ES-I3 (cell line): ENCODE data around the gene IRF1.
"Not testable (repeated sequence)": the region's sequence is repeated elsewhere in the genome, so short reads cannot be mapped to it uniquely, and the experiment has no call there.

Experiments used
- H3K36me3 ChIP-seq: 2 replicates; pipeline ENCODE4 v1.6.1; 2013; ENCODE audit warnings: mild to moderate bottlenecking, low read length, control low read depth, moderate library complexity; ENCODE audit not compliant: insufficient read depth
- H3K4me1 ChIP-seq: 2 replicates; pipeline ENCODE4 v1.6.1; 2013; ENCODE audit warnings: mild to moderate bottlenecking, control low read depth, low read length; ENCODE audit not compliant: insufficient read depth
- H3K9ac ChIP-seq: 2 replicates; pipeline ENCODE4 v1.6.1; 2013; ENCODE audit warnings: low read depth, mild to moderate bottlenecking, low read length, moderate library complexity
- H3K9me3 ChIP-seq: 2 replicates; pipeline ENCODE4 v1.6.1; 2013; ENCODE audit warnings: mild to moderate bottlenecking, low read length, moderate library complexity; ENCODE audit not compliant: control insufficient read depth, insufficient read depth

Gene IRF1

DNA sequence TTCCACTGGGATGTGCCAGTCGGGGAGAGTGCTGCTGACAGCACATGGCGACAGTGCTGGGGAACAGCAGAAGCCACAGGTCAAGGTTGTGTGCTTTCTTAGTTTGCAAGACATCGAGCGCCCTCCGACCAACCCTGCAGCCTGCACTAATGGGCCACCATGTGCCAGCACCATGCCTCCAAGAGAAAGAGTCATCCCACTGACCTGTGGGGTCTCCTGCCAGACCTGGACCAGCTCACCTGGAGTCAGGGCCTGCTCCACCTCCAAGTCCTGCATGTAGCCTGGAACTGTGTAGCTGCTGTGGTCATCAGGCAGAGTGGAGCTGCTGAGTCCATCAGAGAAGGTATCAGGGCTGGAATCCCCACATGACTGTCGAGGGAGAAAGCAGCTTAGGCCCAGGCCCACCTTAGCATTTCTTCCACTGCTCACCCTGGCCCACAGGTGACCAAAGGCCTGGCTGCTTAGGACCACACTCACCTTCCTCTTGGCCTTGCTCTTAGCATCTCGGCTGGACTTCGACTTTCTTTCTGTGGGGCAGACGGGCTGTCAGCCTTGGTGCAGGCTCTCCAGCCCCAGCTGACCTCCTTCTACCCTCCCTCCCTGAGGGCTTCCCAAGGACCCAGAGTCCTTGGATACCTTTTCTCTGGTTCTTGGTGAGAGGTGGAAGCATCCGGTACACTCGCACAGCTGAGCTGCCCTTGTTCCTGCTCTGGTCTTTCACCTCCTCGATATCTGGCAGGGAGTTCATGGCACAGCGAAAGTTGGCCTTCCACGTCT is 4.1 kb downstream of the IRF1 start:
- no peaks in the 10 kb centered on the region for H3K9me3 ChIP-seq
- H3K9ac ChIP-seq = no peak overlapping the region
- H3K4me1 ChIP-seq = peaks cover 3% of the 10 kb centered on the region; the same call in 1 of the 2 replicates
- peaks cover 14% of the 10 kb centered on the region for H3K36me3 ChIP-seq

DNA sequence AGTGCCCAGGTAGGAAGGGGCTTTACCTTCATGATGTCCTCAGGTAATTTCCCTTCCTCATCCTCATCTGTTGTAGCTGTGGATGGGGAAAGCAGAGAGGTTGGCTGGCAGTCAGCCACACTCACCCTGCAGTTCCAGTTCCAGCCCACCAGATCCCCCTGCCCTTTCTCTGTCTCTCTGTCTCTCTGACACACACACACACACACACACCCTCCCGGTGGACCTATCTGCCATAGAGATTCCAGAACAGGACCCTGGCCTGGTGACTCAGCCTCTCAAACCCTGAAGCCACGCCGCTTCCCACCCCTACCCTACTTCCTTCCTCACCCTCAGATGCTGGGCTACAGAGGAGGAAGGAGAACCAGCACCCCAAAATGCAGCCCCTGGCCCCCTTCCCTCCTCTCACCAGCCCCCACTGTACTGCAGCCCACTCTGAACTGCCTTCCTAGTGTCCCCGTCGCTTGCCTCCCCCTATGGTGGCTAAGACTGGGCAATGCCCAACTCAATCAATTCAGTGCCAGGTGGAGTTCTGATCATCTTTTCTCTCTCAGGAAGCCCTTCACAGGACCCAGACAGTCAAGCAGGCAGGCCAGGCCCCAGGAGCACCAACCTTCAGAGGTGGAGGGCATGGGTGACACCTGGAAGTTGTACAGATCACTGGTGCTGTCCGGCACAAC is 4.8 kb downstream of the IRF1 start:
- Histone ChIP-seq H3K4me1 (no peaks in the 10 kb centered on the region), H3K36me3 (peaks cover 14% of the 10 kb centered on the region), H3K9ac (no peak overlapping the region), H3K9me3 (no peaks in the 10 kb centered on the region)

DNA sequence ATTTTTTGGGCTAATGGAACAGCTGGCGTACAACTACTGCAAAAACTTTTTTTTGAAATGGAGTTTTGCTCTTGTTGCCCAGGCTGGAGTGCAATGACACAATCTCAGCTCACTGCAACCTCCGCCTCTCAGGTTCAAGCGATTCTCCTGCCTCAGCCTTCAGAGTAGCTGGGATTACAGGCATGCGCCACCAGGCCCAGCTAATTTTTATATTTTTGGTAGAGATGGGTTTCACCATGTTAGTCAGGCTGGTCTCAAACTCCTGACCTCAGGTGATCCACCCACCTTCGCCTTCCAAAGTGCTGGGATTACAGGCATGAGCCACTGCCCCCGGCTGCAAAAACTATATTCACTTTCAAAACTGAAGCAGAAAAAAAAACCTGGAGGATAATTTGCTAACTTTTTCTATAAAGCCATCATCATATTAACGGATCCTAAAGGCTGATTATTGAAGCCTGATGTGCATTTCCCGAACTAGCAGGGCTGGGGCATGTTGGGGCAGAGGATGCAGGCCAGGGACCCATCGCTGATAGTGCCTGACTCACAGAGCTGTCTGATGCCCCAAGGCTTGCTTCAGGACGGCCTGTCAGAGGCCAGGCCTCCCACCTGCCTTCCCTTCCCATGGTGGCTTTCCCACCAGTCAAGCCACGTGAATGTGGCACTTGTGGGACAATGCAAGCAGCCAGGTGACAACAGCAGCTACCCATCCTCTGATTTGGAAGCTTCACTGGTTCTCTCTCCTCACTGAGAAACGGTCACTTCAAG is 5.5 kb downstream of the IRF1 start:
- not testable (repeated sequence) for H3K9ac ChIP-seq, H3K9me3 ChIP-seq, H3K4me1 ChIP-seq
- peaks cover 14% of the 10 kb centered on the region for H3K36me3 ChIP-seq

DNA sequence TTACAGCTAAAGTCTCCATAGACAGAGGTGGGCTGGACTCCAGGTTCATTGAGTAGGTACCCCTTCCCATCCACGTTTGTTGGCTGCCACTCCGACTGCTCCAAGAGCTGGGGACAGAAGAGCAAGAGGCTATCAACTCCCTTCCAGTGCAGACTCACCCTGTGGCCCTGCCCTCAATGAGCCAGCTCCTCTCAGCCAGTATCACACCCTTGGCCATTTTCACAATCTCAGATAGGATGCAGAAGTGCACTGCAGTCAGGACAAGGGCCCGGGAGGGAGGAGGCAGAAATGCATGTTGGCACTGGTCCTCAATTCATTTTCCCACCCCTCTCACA is 6.2 kb downstream of the IRF1 start:
- Histone ChIP-seq H3K9ac (no peak overlapping the region), H3K4me1 (no peaks in the 10 kb centered on the region), H3K36me3 (peaks cover 14% of the 10 kb centered on the region)

DNA sequence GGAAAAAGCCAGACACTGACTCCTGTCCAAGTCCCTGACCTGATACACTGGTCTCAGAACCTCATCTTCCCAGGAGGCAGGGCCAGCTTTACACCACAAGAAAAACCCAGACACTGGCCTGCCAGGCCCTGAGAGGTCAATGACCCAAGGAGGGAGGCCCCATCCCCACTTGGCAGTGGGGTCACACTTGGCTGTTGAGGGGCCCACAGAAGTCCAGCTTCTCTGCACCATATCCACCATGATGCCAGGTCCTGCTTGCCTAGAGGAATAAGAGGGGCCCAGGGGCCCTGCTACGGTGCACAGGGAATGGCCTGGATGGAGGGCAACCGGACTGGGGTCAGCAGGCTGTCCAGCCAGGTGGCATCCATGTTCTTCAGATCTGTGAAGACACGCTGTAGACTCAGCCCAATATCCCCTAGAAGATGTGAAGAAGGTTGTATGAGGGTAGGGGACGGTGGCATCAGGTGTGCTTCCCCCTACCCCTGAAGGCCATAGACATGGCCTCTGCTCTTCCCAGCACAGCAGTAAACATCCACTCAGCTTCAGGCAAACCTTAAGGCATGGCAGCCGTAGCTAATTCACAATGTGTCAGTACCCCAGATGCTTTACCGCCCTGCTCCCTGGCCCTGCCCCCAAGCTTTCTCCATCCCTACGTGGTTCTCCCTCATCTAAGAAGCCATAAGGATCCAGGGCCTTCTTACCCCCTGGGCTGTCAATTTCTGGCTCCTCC is 6.7 kb downstream of the IRF1 start:
- H3K4me1 ChIP-seq = no peaks in the 10 kb centered on the region
- peaks cover 14% of the 10 kb centered on the region for H3K36me3 ChIP-seq

More for the DNA sequence above, 6.2 kb downstream of the IRF1 start:
- H3K9me3 ChIP-seq = no peaks in the 10 kb centered on the region

DNA sequence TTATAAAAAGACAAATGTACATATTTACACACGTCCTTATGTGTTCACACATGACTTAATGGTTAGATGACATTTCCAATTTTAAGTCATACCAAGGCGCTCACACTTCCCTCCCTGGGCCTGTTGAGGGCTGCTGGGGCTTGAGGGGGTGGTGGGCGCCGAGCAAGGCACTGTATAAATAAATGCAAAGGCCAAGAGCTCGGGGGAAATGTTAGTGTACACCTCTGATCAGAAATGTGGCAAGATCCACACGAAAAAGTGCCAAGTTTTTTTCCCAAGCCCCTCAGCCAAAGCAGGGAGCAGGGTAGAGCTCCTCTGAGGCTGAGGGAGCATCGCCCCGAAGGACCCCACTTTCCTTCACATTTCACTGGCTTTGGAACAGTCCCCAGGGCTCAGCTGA is 7.5 kb downstream of the IRF1 start:
- no peak overlapping the region for H3K9ac ChIP-seq
- no peaks in the 10 kb centered on the region for H3K9me3 ChIP-seq
- H3K36me3 ChIP-seq = peaks cover 14% of the 10 kb centered on the region
- H3K4me1 ChIP-seq = no peaks in the 10 kb centered on the region

More for the DNA sequence above, 6.7 kb downstream of the IRF1 start:
- Histone ChIP-seq H3K9ac (no peak overlapping the region), H3K9me3 (no peaks in the 10 kb centered on the region)

DNA sequence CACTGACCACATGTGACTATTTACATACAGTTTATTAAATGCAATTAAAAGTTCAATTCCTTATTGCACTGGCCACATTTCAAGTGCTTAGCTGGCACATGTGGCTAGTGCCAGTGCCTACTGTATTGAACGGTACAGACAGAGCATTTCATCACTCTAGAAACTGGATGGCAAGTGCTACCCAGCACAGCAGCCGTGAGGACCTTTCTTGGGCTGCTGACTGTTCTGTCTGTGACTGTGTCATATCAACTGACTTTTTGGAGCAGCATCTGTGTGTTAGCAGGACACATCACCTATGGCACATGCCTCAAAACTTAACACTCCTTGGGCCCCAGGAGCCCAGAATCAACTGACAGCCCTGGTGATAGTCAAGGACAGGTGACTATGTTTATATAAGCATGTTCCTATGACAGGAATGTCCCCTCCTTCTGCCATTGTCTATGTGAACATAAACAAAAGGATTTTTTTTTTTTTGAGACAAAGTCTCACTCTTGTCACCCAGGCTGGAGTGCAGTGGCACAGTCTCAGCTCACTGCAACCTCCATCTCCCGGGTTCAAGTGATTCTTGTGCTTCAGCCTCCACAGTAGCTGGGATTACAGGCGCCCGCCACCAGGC is 8.9 kb downstream of the IRF1 start:
- Histone ChIP-seq H3K4me1 (no peaks in the 10 kb centered on the region), H3K36me3 (peaks cover 5% of the 10 kb centered on the region)

DNA sequence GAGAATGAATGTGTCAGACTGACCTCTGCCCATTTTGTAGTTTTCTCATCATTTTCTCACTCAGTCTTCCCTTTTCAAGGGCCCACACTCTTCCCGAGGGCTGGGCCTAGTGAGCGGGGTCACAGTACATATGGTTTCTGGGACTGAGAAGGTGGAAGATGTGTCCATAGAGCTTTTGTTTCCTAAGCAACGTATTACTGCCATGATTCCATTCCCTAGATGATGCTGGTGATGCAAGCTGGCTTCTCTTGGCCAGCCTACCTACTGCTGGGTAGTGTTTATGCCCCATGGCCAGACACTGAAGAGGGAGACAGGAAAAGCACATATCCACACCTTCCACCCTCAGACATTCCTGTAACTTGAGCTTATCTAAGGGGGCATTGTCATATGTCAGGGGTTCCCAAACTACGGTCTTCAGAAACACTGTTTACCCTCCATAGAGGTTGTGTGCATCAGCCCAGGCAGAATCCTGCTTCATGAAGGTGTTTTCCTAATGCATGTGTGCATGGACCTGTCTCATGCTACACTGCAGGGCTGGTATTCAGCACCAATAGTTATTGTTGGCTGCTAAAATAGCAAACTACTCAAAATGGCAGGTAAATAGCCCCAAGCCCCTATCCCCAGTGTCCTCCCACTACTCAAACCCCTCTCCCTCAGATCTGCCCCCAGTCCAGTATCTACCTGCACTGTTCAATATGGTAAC is 9.5 kb downstream of the IRF1 start:
- H3K4me1 ChIP-seq = no peaks in the 10 kb centered on the region
- H3K9me3 ChIP-seq = no peaks in the 10 kb centered on the region
- H3K36me3 ChIP-seq = no peaks in the 10 kb centered on the region; the same call in 1 of the 2 replicates
- no peak overlapping the region for H3K9ac ChIP-seq

More for the DNA sequence above, 8.9 kb downstream of the IRF1 start:
- no peaks in the 10 kb centered on the region for H3K9me3 ChIP-seq
- no peak overlapping the region for H3K9ac ChIP-seq

DNA sequence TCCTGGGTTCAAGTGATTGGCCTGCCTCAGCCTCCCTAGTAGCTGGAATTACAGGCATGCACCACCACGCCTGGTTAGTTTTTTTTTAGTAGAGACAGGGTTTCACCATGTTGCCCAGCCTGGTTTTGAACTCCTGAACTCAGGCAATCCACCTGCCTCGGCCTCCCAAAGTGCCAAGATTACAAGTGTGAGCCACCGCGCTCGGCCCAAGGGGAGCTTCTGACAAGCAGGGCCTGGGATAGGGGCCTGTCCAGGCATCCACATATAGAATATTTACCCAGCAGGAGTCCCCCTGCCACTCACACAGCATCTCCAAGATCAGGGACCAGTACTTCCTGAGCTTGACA is 10.1 kb downstream of the IRF1 start:
- Histone ChIP-seq H3K36me3 (no peaks in the 10 kb centered on the region; the same call in 1 of the 2 replicates), H3K9ac (no peak overlapping the region), H3K4me1 (peaks cover under 1% of the 10 kb centered on the region; the same call in 1 of the 2 replicates), H3K9me3 (no peaks in the 10 kb centered on the region)

DNA sequence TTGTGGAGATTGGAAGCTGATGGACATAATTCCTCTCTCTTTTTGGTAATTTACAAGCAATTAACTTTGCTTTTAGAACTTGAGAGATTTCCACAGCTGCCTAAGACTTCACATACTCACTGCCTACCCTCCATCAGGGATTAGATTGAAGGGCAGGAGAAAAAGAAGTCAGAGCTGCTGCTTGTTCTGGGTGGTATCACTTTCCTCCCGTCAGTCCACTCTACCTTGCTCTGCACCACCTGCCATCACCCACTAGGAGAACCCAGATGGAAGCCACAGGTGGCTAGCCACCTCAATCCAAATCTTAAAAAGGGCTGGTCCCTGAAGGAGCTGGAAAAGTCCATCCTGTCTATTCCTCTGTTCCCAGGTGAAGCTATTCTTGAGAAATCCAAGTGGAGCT is 10.5 kb downstream of the IRF1 start:
- peaks cover 6% of the 10 kb centered on the region; the same call in 1 of the 2 replicates for H3K4me1 ChIP-seq
- H3K9ac ChIP-seq = no peak overlapping the region
- H3K9me3 ChIP-seq = no peaks in the 10 kb centered on the region
- H3K36me3 ChIP-seq = no peaks in the 10 kb centered on the region; the same call in 1 of the 2 replicates

DNA sequence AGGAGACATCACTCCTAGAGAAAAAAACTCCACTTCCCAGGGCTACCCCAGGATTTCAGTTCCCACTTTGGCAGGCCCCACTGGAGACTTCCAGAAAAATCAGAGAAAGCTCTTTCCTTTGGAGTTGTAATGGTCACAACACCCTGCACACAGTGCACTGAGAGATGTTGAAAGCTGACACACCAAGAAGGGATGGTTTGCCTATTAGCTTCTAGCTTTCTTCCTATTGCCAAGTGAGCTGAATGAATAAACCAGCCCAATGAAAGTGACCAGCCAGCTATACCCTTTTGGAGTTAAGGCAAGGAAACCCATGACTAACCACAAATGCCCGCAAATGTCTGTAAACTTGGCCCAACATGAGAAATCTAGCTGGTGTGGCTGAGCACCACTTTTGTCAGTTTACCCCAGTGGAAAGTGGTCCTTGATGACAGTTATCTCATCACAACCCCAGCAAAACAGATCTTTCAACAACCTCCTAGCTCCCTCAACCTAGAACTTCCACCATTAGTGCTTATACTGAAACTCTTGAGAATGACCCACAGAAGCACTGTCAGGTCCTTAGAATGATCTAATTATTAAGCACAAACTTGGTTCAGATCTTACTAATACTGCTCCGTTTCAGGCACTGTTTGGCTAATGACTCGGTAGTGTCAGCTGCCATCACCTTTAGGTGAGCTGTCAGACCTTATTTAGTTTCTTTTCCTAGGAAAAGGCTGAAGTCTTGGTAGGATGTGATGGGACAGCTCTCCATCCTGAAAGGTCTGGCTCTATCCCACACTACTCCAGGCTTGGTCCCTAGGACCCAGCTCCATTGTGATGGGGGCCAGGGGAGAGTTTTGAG is 11.2 kb downstream of the IRF1 start:
- H3K9ac ChIP-seq = no peak overlapping the region
- H3K4me1 ChIP-seq = peaks cover 11% of the 10 kb centered on the region; the same call in 1 of the 2 replicates
- no peaks in the 10 kb centered on the region for H3K9me3 ChIP-seq
- H3K36me3 ChIP-seq = no peaks in the 10 kb centered on the region; the same call in 1 of the 2 replicates

DNA sequence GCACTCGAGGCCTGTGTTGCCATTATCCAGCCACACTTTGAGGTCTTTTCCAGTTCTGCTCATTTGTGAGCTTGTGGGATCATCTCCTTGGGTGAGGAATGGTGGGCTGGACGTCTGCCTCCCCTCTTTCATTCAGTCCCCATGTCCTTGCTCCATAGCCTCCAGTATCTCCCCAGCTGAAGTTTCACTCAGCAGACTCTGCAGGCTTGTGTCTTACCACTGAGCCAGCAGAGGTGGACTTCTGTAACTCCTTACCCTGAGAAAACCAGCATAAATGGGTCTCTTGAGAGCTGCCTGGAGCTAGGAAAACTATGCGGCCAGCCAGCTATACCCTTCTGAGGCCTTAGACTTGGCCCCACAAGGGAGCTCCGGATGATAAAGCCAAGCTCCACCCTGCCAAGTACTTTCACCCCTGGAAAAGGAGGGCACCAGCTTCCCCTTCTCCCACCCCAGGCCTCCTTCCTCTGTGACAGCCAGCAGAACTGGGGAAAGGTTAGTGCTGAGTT is 12.2 kb downstream of the IRF1 start:
- H3K9me3 ChIP-seq = no peaks in the 10 kb centered on the region
- H3K9ac ChIP-seq = no peak overlapping the region
- no peaks in the 10 kb centered on the region; the same call in 1 of the 2 replicates for H3K36me3 ChIP-seq
- peaks cover 11% of the 10 kb centered on the region; the same call in 1 of the 2 replicates for H3K4me1 ChIP-seq
